Testis (tissue), 3 donors: ENCODE results near the gene IP6K1. TPM values are rescaled to one million over a fixed set of nuclear protein-coding genes. Genes with fewer than 3 reads are reported as not detected.

Experiments used
- DNase-seq: peaks from one replicate; pipeline ENCODE4 v3.0.0-alpha.2; 2019
- H3K27ac ChIP-seq, 2 donors: fragments of 200-600 bp; sonication (generic); one replicate each; pipeline ENCODE4 v1.5.1; 2019
- H3K27me3 ChIP-seq: fragments of 200-600 bp; sonication (generic); one replicate; pipeline ENCODE4 v1.5.1; 2019
- H3K36me3 ChIP-seq: fragments of 200-600 bp; sonication (generic); one replicate; pipeline ENCODE4 v1.5.1; 2017; ENCODE audit warnings: low read depth; ENCODE audit errors: missing control alignments
- H3K4me1 ChIP-seq: fragments of 200-600 bp; sonication (generic); one replicate; pipeline ENCODE4 v1.5.1; 2019
- H3K4me3 ChIP-seq, 2 donors: fragments of 200-600 bp; sonication (generic); one replicate each; pipeline ENCODE4 v1.5.1; 2017 to 2019
- H3K9me3 ChIP-seq: fragments of 200-600 bp; sonication (generic); one replicate; pipeline ENCODE4 v1.5.1; 2017
- POLR2A ChIP-seq: fragments of 450-650 bp; IDR thresholded peaks from one replicate; pipeline ENCODE4 v1.6.1; 2017; ENCODE audit warnings: antibody characterized with exemption, mild to moderate bottlenecking, moderate library complexity
- WGBS, 2 donors: methylation state at CpG; one replicate each; pipeline ENCODE4 v1.1.5; 2018; 5-methylcytosine and 5-hydroxymethylcytosine counted together
- intact Hi-C: fragments of 100-400 bp; cut with DNase I; formaldehyde crosslinking; loops from one replicate; pipeline ENCODE4 v1.15.1; 2023; ENCODE audit warnings: low total_unique reads
- polyA plus RNA-seq: library from polyadenylated mRNA; stranded (reverse); fragments of 350-450 nt; fragmentation: Illumina TruSeq; extraction: RNeasy Lipid Tissue Mini Kit (QIAGEN cat#74804); gene quantifications from one replicate; pipeline ENCODE4 v1.2.3, GENCODE V29; 2014; ENCODE audit warnings: low read depth, low replicate concordance; ENCODE audit not compliant: insufficient read depth
- total RNA-seq, 2 donors: library from RNA; depleted of rRNA; stranded (reverse); fragments of >200 nt; gene quantifications; one replicate each; pipeline ENCODE4 v1.2.3, GENCODE V29; 2016
- TF ChIP-seq, protein P1 (sequence below), 3 experiments: fragments of 450-650 bp in 2 of 3; fragments of 200-600 bp in 1 of 3; sonication (generic) in 1 of 3; IDR thresholded peaks; one replicate each; pipeline ENCODE4 v1.5.1; 2016 to 2019; ENCODE audit warnings: antibody characterized with exemption in 3 of 3, mild to moderate bottlenecking in 2 of 3, moderate library complexity in 1 of 3

The IP6K1 gene
- total and polyA plus RNA-seq, 3 donors from 2014 or later = 96.0 to 134 (median 97.4) TPM

DNA sequence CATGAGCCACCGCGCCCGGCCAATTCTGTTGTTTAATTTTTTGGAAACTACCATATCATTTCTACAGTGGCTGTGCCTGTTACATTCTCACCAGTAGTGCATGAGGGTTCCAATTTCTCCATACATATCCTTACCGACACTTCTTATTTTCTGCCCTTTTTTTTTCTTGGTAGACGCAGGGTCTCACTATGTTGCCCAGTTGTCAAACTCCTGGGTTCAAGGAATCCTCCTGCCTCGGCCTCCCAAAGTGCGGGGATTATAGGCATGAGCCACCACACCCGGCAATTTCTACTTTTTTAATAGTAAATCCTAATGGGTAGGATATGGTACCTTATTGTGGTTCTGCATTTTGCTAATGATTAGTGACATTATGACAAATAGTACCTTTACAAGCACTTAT, 76.5 kb downstream of the IP6K1 start:
- H3K36me3 ChIP-seq = no peaks in the 10 kb centered on the region
- DNase-seq = no peak
- no peaks in the 10 kb centered on the region for H3K4me1 ChIP-seq
- H3K27ac ChIP-seq = no peak overlapping the region
- no peaks in the 10 kb centered on the region for H3K9me3 ChIP-seq
- intact Hi-C loops = no loop called here
- no peak overlapping the region for H3K4me3 ChIP-seq
- no peaks in the 10 kb centered on the region for H3K27me3 ChIP-seq
- 93 to 98% methylated on average over 8 of the region's 8 CpGs for WGBS, 2 donors
- TF ChIP-seq, protein P1, sequence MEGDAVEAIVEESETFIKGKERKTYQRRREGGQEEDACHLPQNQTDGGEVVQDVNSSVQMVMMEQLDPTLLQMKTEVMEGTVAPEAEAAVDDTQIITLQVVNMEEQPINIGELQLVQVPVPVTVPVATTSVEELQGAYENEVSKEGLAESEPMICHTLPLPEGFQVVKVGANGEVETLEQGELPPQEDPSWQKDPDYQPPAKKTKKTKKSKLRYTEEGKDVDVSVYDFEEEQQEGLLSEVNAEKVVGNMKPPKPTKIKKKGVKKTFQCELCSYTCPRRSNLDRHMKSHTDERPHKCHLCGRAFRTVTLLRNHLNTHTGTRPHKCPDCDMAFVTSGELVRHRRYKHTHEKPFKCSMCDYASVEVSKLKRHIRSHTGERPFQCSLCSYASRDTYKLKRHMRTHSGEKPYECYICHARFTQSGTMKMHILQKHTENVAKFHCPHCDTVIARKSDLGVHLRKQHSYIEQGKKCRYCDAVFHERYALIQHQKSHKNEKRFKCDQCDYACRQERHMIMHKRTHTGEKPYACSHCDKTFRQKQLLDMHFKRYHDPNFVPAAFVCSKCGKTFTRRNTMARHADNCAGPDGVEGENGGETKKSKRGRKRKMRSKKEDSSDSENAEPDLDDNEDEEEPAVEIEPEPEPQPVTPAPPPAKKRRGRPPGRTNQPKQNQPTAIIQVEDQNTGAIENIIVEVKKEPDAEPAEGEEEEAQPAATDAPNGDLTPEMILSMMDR (IDR thresholded peaks at IDR 0.05) = no peak

DNA sequence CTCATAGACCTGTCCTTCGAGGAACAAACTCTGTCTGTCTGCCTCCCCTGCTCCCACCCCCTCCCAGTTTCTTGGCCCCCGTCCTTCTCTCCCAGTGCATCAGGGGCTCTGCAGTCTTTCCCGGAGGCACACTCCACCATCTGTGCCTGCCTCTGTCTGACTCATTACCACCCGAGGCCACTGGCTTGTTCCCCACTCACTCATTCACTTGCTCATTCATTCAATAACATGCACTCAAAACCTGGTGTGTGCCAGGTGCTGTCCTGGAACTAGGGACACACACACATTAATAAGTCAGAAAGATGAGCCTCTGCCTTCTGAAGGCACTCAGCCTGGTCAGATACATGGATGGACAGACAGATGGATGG, 79.2 kb downstream of the IP6K1 start:
- Histone ChIP-seq H3K4me1 (no peaks in the 10 kb centered on the region), H3K27ac (no peak overlapping the region), H3K36me3 (no peaks in the 10 kb centered on the region), H3K27me3 (no peaks in the 10 kb centered on the region), H3K4me3 (no peak overlapping the region), H3K9me3 (no peaks in the 10 kb centered on the region)
- TF ChIP-seq, protein P1 (IDR thresholded peaks at IDR 0.05) = no peak
- TF ChIP-seq POLR2A = no peak
- intact Hi-C loops = no loop called here
- no peak for DNase-seq
- 78 to 80% methylated on average over 4 of the region's 4 CpGs for WGBS, 2 donors

DNA sequence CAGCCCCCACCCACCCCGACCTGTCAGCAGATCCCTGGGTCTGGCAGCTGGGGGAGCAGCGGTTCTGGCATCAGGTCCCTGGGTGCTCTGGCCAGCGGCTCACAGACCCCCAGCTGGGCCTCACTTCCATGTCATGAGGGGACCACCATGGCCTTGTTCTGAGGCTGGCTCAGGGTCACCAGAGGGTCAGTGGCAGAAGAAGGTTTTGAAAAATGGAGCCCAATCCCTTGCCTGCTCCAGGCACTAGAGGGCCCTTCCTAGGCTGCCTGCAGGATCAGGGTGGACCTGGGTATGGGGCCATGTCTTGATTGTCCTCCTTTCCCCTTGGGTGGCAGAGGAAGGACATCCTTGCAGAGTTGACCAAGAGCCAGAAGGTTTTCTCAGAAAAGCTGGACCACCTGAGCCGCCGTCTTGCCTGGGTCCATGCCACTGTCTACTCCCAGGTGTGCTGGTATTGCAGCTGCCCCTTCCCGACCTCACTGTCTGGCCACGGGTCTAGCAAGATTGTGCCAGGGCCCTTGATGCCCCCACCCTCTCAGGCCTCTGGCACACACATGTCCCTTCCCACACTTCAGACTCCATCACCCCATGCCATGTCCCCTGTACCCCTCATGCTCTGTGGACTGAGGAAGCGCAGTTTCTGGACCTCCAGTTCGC, 79.8 kb downstream of the IP6K1 start:
- TF ChIP-seq, protein P1 (IDR thresholded peaks at IDR 0.05) = no peak
- TF ChIP-seq POLR2A = no peak
- no peak for DNase-seq
- Histone ChIP-seq H3K27ac (no peak overlapping the region), H3K4me3 (no peak overlapping the region), H3K36me3 (no peaks in the 10 kb centered on the region), H3K27me3 (no peaks in the 10 kb centered on the region), H3K9me3 (no peaks in the 10 kb centered on the region), H3K4me1 (no peaks in the 10 kb centered on the region)
- intact Hi-C loops = no loop called here
- 79 to 91% methylated on average over 6 to 8 of the region's 9 CpGs for WGBS, 2 donors

DNA sequence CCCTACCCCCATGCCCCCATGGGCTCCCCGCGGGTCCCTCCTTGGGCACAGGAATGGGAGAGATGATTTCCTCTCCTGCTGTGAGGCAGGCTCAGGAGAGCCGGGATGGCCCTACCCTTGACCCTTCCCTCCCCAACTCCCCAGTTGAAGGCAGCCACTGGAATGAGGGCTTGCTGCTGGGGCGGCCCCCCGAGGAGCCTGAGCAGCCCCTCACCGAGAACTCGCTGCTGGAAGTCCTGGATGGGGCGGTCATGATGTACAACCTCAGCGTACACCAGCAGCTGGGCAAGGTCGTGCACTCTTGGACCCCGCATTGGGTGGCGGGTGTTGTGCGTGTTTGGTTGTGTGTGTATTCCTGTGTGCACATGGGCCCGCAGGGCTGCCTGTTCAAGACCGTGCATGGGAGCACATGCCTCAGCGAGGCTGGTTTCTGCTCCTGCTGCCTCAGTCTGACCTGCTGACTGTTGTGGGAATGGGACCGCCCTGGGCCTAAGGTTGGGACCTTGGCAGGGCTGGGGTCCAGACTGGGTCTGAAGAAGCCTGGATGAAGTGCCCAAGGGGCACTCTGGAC, 80.9 kb downstream of the IP6K1 start:
- no peaks in the 10 kb centered on the region for H3K9me3 ChIP-seq
- intact Hi-C loops = no loop called here
- no peak overlapping the region for H3K27ac ChIP-seq
- H3K27me3 ChIP-seq = no peaks in the 10 kb centered on the region
- 85 to 89% methylated on average over 4 to 15 of the region's 17 CpGs for WGBS, 2 donors
- DNase-seq = no peak
- H3K36me3 ChIP-seq = no peaks in the 10 kb centered on the region
- H3K4me1 ChIP-seq = no peaks in the 10 kb centered on the region
- no peak overlapping the region for H3K4me3 ChIP-seq
- TF ChIP-seq POLR2A = no peak

DNA sequence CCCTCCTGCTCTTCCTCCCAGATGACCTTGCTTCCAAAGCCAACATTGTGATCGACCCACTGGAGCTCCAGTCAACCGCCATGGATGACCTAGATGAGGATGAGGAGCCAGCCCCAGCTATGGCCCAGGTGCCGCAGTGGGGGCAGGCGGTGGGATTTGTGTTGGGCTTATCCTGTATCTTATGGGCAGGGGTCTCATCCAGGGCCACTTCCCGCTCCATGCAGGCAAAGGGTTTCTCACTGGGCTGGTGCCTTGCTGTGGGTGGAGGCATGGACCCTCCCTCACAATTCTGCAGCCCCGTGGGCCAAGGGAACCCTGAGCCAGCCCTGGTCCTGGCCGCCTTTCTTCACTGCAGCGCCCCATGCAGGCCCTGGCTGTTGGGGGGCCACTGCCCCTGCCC, 81.7 kb downstream of the IP6K1 start:
- Histone ChIP-seq H3K27me3 (no peaks in the 10 kb centered on the region), H3K36me3 (no peaks in the 10 kb centered on the region), H3K27ac (no peak overlapping the region), H3K9me3 (no peaks in the 10 kb centered on the region), H3K4me3 (no peak overlapping the region), H3K4me1 (no peaks in the 10 kb centered on the region)
- TF ChIP-seq, protein P1 (IDR thresholded peaks at IDR 0.05) = no peak
- no peak for TF ChIP-seq POLR2A
- intact Hi-C loops = no loop called here
- DNase-seq = no peak
- 88 to 93% methylated on average over 5 to 8 of the region's 8 CpGs for WGBS, 2 donors
